Measurements from ENCODE around the gene TAS1R1.

The TAS1R1 gene

GRCh38 chr1:6586404-6586816 is 31.3 kb downstream of the TAS1R1 start:
- TF ChIP-seq EZH2 (IDR thresholded peaks at IDR 0.05) = no peak
- no peak for TF ChIP-seq POLR2AphosphoS5 (IDR thresholded peaks at IDR 0.05; ENCODE audit: borderline replicate concordance, low read depth, low read length)
- Histone ChIP-seq H3K9ac (ENCODE audit: insufficient read length) (no peak overlapping the region), H3K9me3 (ENCODE audit: low read depth, low read length) (no peaks in the 10 kb centered on the region), H3K27ac (no peak overlapping the region), H3K4me3 (no peak overlapping the region), H3K36me3 (ENCODE audit: insufficient read depth, low read length) (peaks cover 4% of the 10 kb centered on the region)
- no peak for DNase-seq (ENCODE audit: low read depth, low spot score)

- DNase-seq (ENCODE audit: low read depth, low spot score) = no peak
- no peak overlapping the region for H3K9ac ChIP-seq (ENCODE audit: insufficient read length)
- no peak for TF ChIP-seq POLR2AphosphoS5 (IDR thresholded peaks at IDR 0.05; ENCODE audit: borderline replicate concordance, low read depth, low read length)
- no peak for TF ChIP-seq EZH2 (IDR thresholded peaks at IDR 0.05)
- no peak for TF ChIP-seq FOXP2 (optimal IDR thresholded peaks at IDR 0.05; ENCODE audit: control extremely low read depth, extremely low read length, insufficient read depth)
- peaks cover 4% of the 10 kb centered on the region for H3K36me3 ChIP-seq (ENCODE audit: insufficient read depth, low read length)
- no peak overlapping the region for H3K4me3 ChIP-seq
- no peaks in the 10 kb centered on the region for H3K9me3 ChIP-seq (ENCODE audit: low read depth, low read length)
- H3K27ac ChIP-seq = no peak overlapping the region
Measured at GRCh38 chr1:6587261-6588005, 32.3 kb downstream of the TAS1R1 start.

GRCh38 chr1:6588128-6588892 is 33.2 kb downstream of the TAS1R1 start:
- DNase-seq (ENCODE audit: low read depth, low spot score) = no peak
- no peak overlapping the region for H3K4me3 ChIP-seq
- no peak overlapping the region for H3K9ac ChIP-seq (ENCODE audit: insufficient read length)
- H3K9me3 ChIP-seq (ENCODE audit: low read depth, low read length) = no peaks in the 10 kb centered on the region
- TF ChIP-seq EZH2 (IDR thresholded peaks at IDR 0.05) (no peak), FOXP2 (optimal IDR thresholded peaks at IDR 0.05; ENCODE audit: control extremely low read depth, extremely low read length, insufficient read depth) (no peak), POLR2AphosphoS5 (IDR thresholded peaks at IDR 0.05; ENCODE audit: borderline replicate concordance, low read depth, low read length) (no peak)
- peaks cover 4% of the 10 kb centered on the region for H3K36me3 ChIP-seq (ENCODE audit: insufficient read depth, low read length)
- no peak overlapping the region for H3K27ac ChIP-seq

GRCh38 chr1:6588893-6589520 is 33.9 kb downstream of the TAS1R1 start:
- H3K27ac ChIP-seq = peak overlapping the region; percentile 26; the same call in 1 of the 2 replicates
- no peak for DNase-seq (ENCODE audit: low read depth, low spot score)
- TF ChIP-seq POLR2AphosphoS5 (IDR thresholded peaks at IDR 0.05; ENCODE audit: borderline replicate concordance, low read depth, low read length) (no peak), FOXP2 (optimal IDR thresholded peaks at IDR 0.05; ENCODE audit: control extremely low read depth, extremely low read length, insufficient read depth) (no peak), EZH2 (IDR thresholded peaks at IDR 0.05) (no peak)

GRCh38 chr1:6590046-6590445 is 34.9 kb downstream of the TAS1R1 start:
- no peak overlapping the region for H3K27ac ChIP-seq
- no peaks in the 10 kb centered on the region for H3K9me3 ChIP-seq (ENCODE audit: low read depth, low read length)
- peaks cover 20% of the 10 kb centered on the region for H3K36me3 ChIP-seq (ENCODE audit: insufficient read depth, low read length)
- no peak for DNase-seq (ENCODE audit: low read depth, low spot score)
- no peak overlapping the region for H3K4me3 ChIP-seq
- no peak overlapping the region for H3K9ac ChIP-seq (ENCODE audit: insufficient read length)
- TF ChIP-seq EZH2 (IDR thresholded peaks at IDR 0.05) = no peak
- TF ChIP-seq POLR2AphosphoS5 (IDR thresholded peaks at IDR 0.05; ENCODE audit: borderline replicate concordance, low read depth, low read length) = no peak
- TF ChIP-seq FOXP2 (optimal IDR thresholded peaks at IDR 0.05; ENCODE audit: control extremely low read depth, extremely low read length, insufficient read depth) = no peak

More at GRCh38 chr1:6588893-6589520, 33.9 kb downstream of the TAS1R1 start:
- no peaks in the 10 kb centered on the region for H3K9me3 ChIP-seq (ENCODE audit: low read depth, low read length)
- H3K9ac ChIP-seq (ENCODE audit: insufficient read length) = no peak overlapping the region
- no peak overlapping the region for H3K4me3 ChIP-seq
- peaks cover 11% of the 10 kb centered on the region for H3K36me3 ChIP-seq (ENCODE audit: insufficient read depth, low read length)

- no peak overlapping the region for H3K9ac ChIP-seq (ENCODE audit: insufficient read length)
- H3K4me3 ChIP-seq = no peak overlapping the region
Measured at GRCh38 chr1:6591222-6591621, 36.1 kb downstream of the TAS1R1 start.

GRCh38 chr1:6591644-6592043 is 36.5 kb downstream of the TAS1R1 start:
- peaks cover 35% of the 10 kb centered on the region for H3K36me3 ChIP-seq (ENCODE audit: insufficient read depth, low read length)
- H3K9ac ChIP-seq (ENCODE audit: insufficient read length) = no peak overlapping the region
- no peak overlapping the region for H3K4me3 ChIP-seq
- H3K9me3 ChIP-seq (ENCODE audit: low read depth, low read length) = no peaks in the 10 kb centered on the region
- TF ChIP-seq POLR2AphosphoS5 (IDR thresholded peaks at IDR 0.05; ENCODE audit: borderline replicate concordance, low read depth, low read length) = no peak
- TF ChIP-seq FOXP2 (optimal IDR thresholded peaks at IDR 0.05; ENCODE audit: control extremely low read depth, extremely low read length, insufficient read depth) = no peak
- TF ChIP-seq EZH2 (IDR thresholded peaks at IDR 0.05) = no peak
- DNase-seq (ENCODE audit: low read depth, low spot score) = no peak
- no peak overlapping the region for H3K27ac ChIP-seq

More at GRCh38 chr1:6591222-6591621, 36.1 kb downstream of the TAS1R1 start:
- Histone ChIP-seq H3K9me3 (ENCODE audit: low read depth, low read length) (no peaks in the 10 kb centered on the region), H3K27ac (no peak overlapping the region), H3K36me3 (ENCODE audit: insufficient read depth, low read length) (peaks cover 31% of the 10 kb centered on the region)
- TF ChIP-seq POLR2AphosphoS5 (IDR thresholded peaks at IDR 0.05; ENCODE audit: borderline replicate concordance, low read depth, low read length) (no peak), FOXP2 (optimal IDR thresholded peaks at IDR 0.05; ENCODE audit: control extremely low read depth, extremely low read length, insufficient read depth) (no peak), EZH2 (IDR thresholded peaks at IDR 0.05) (no peak)
- DNase-seq (ENCODE audit: low read depth, low spot score) = no peak

GRCh38 chr1:6592441-6592840 is 37.3 kb downstream of the TAS1R1 start:
- TF ChIP-seq POLR2AphosphoS5 (IDR thresholded peaks at IDR 0.05; ENCODE audit: borderline replicate concordance, low read depth, low read length) (no peak), FOXP2 (optimal IDR thresholded peaks at IDR 0.05; ENCODE audit: control extremely low read depth, extremely low read length, insufficient read depth) (no peak), EZH2 (IDR thresholded peaks at IDR 0.05) (no peak)
- no peak for DNase-seq (ENCODE audit: low read depth, low spot score)
- Histone ChIP-seq H3K9me3 (ENCODE audit: low read depth, low read length) (no peaks in the 10 kb centered on the region), H3K27ac (no peak overlapping the region), H3K9ac (ENCODE audit: insufficient read length) (no peak overlapping the region), H3K36me3 (ENCODE audit: insufficient read depth, low read length) (peaks cover 43% of the 10 kb centered on the region), H3K4me3 (no peak overlapping the region)

Data from SK-N-MC (cell line).